Measurements from ENCODE around the gene FHL1.

Gene FHL1

GRCh38 chrX:136185401-136186022, 38.2 kb downstream of the FHL1 start:
- H3K27ac ChIP-seq (ENCODE audit: low read depth, low read length) = peak overlapping the region; percentile 92
- H2AFZ ChIP-seq (ENCODE audit: low read length, unreplicated experiment) = no peak overlapping the region
- peaks cover 29% of the 10 kb centered on the region for H3K4me1 ChIP-seq (ENCODE audit: control insufficient read depth, insufficient read depth, low read length, unreplicated experiment)
- H3K36me3 ChIP-seq (ENCODE audit: insufficient read depth, low read length) = no peaks in the 10 kb centered on the region
- peak overlapping the region; percentile 58; the same call in 1 of the 2 replicates for H3K4me3 ChIP-seq (ENCODE audit: low read depth, low read length)
- H3K79me2 ChIP-seq (ENCODE audit: control insufficient read depth, insufficient read depth, low read length, unreplicated experiment) = peaks cover 2% of the 10 kb centered on the region
- no peaks in the 10 kb centered on the region for H3K27me3 ChIP-seq (ENCODE audit: insufficient read depth, low read length)

- H3K36me3 ChIP-seq (ENCODE audit: insufficient read depth, low read length) = no peaks in the 10 kb centered on the region
- peaks cover 2% of the 10 kb centered on the region for H3K79me2 ChIP-seq (ENCODE audit: control insufficient read depth, insufficient read depth, low read length, unreplicated experiment)
- peaks cover 34% of the 10 kb centered on the region for H3K4me1 ChIP-seq (ENCODE audit: control insufficient read depth, insufficient read depth, low read length, unreplicated experiment)
- H3K27ac ChIP-seq (ENCODE audit: low read depth, low read length) = peak overlapping the region; percentile 92
- no peaks in the 10 kb centered on the region for H3K27me3 ChIP-seq (ENCODE audit: insufficient read depth, low read length)
- no peak overlapping the region for H2AFZ ChIP-seq (ENCODE audit: low read length, unreplicated experiment)
- no peak overlapping the region for H3K4me3 ChIP-seq (ENCODE audit: low read depth, low read length)
These were observed 38.7 kb downstream of the FHL1 start for GRCh38 chrX:136186023-136186413.

GRCh38 chrX:136189222-136189621, 41.9 kb downstream of the FHL1 start:
- H3K36me3 ChIP-seq (ENCODE audit: insufficient read depth, low read length) = no peaks in the 10 kb centered on the region
- no peak overlapping the region for H2AFZ ChIP-seq (ENCODE audit: low read length, unreplicated experiment)
- H3K27ac ChIP-seq (ENCODE audit: low read depth, low read length) = no peak overlapping the region
- no peak overlapping the region for H3K4me3 ChIP-seq (ENCODE audit: low read depth, low read length)
- H3K27me3 ChIP-seq (ENCODE audit: insufficient read depth, low read length) = no peaks in the 10 kb centered on the region
- H3K4me1 ChIP-seq (ENCODE audit: control insufficient read depth, insufficient read depth, low read length, unreplicated experiment) = peaks cover 53% of the 10 kb centered on the region
- H3K79me2 ChIP-seq (ENCODE audit: control insufficient read depth, insufficient read depth, low read length, unreplicated experiment) = peaks cover 5% of the 10 kb centered on the region

- H3K79me2 ChIP-seq (ENCODE audit: control insufficient read depth, insufficient read depth, low read length, unreplicated experiment) = peaks cover 7% of the 10 kb centered on the region
- no peak overlapping the region for H2AFZ ChIP-seq (ENCODE audit: low read length, unreplicated experiment)
- no peaks in the 10 kb centered on the region for H3K36me3 ChIP-seq (ENCODE audit: insufficient read depth, low read length)
- peaks cover 47% of the 10 kb centered on the region for H3K4me1 ChIP-seq (ENCODE audit: control insufficient read depth, insufficient read depth, low read length, unreplicated experiment)
- H3K4me3 ChIP-seq (ENCODE audit: low read depth, low read length) = no peak overlapping the region
- H3K27me3 ChIP-seq (ENCODE audit: insufficient read depth, low read length) = no peaks in the 10 kb centered on the region
- peak overlapping the region; percentile 89; the same call in 1 of the 2 replicates for H3K27ac ChIP-seq (ENCODE audit: low read depth, low read length)
These were observed 42.8 kb downstream of the FHL1 start for GRCh38 chrX:136190038-136190713.

GRCh38 chrX:136191171-136191570, 43.8 kb downstream of the FHL1 start:
- no peaks in the 10 kb centered on the region for H3K27me3 ChIP-seq (ENCODE audit: insufficient read depth, low read length)
- H3K27ac ChIP-seq (ENCODE audit: low read depth, low read length) = peak overlapping the region; percentile 89
- no peak overlapping the region for H2AFZ ChIP-seq (ENCODE audit: low read length, unreplicated experiment)
- peak overlapping the region; percentile 40; the same call in 1 of the 2 replicates for H3K4me3 ChIP-seq (ENCODE audit: low read depth, low read length)
- H3K4me1 ChIP-seq (ENCODE audit: control insufficient read depth, insufficient read depth, low read length, unreplicated experiment) = peaks cover 39% of the 10 kb centered on the region
- H3K36me3 ChIP-seq (ENCODE audit: insufficient read depth, low read length) = no peaks in the 10 kb centered on the region
- H3K79me2 ChIP-seq (ENCODE audit: control insufficient read depth, insufficient read depth, low read length, unreplicated experiment) = peaks cover 7% of the 10 kb centered on the region

GRCh38 chrX:136192135-136192534, 44.8 kb downstream of the FHL1 start:
- peaks cover 7% of the 10 kb centered on the region for H3K79me2 ChIP-seq (ENCODE audit: control insufficient read depth, insufficient read depth, low read length, unreplicated experiment)
- H3K27me3 ChIP-seq (ENCODE audit: insufficient read depth, low read length) = no peaks in the 10 kb centered on the region
- peaks cover 37% of the 10 kb centered on the region for H3K4me1 ChIP-seq (ENCODE audit: control insufficient read depth, insufficient read depth, low read length, unreplicated experiment)
- H2AFZ ChIP-seq (ENCODE audit: low read length, unreplicated experiment) = no peak overlapping the region
- no peak overlapping the region for H3K4me3 ChIP-seq (ENCODE audit: low read depth, low read length)
- H3K27ac ChIP-seq (ENCODE audit: low read depth, low read length) = peak overlapping the region; percentile 89
- no peaks in the 10 kb centered on the region for H3K36me3 ChIP-seq (ENCODE audit: insufficient read depth, low read length)

- H3K4me3 ChIP-seq (ENCODE audit: low read depth, low read length) = no peak overlapping the region
- H3K27me3 ChIP-seq (ENCODE audit: insufficient read depth, low read length) = no peaks in the 10 kb centered on the region
- peaks cover 7% of the 10 kb centered on the region for H3K79me2 ChIP-seq (ENCODE audit: control insufficient read depth, insufficient read depth, low read length, unreplicated experiment)
- H3K4me1 ChIP-seq (ENCODE audit: control insufficient read depth, insufficient read depth, low read length, unreplicated experiment) = peaks cover 40% of the 10 kb centered on the region
- no peaks in the 10 kb centered on the region for H3K36me3 ChIP-seq (ENCODE audit: insufficient read depth, low read length)
- no peak overlapping the region for H2AFZ ChIP-seq (ENCODE audit: low read length, unreplicated experiment)
- H3K27ac ChIP-seq (ENCODE audit: low read depth, low read length) = peak overlapping the region; percentile 89
These were observed 45.6 kb downstream of the FHL1 start for GRCh38 chrX:136192839-136193414.

- Histone ChIP-seq H3K79me2 (ENCODE audit: control insufficient read depth, insufficient read depth, low read length, unreplicated experiment) (peaks cover 6% of the 10 kb centered on the region), H3K27me3 (ENCODE audit: insufficient read depth, low read length) (no peaks in the 10 kb centered on the region), H3K27ac (ENCODE audit: low read depth, low read length) (no peak overlapping the region), H2AFZ (ENCODE audit: low read length, unreplicated experiment) (no peak overlapping the region), H3K4me3 (ENCODE audit: low read depth, low read length) (peak overlapping the region; percentile 25; the same call in 1 of the 2 replicates), H3K36me3 (ENCODE audit: insufficient read depth, low read length) (no peaks in the 10 kb centered on the region), H3K4me1 (ENCODE audit: control insufficient read depth, insufficient read depth, low read length, unreplicated experiment) (peaks cover 48% of the 10 kb centered on the region)
These were observed 46.4 kb downstream of the FHL1 start for GRCh38 chrX:136193771-136194170.

- no peaks in the 10 kb centered on the region for H3K36me3 ChIP-seq (ENCODE audit: insufficient read depth, low read length)
- peaks cover 54% of the 10 kb centered on the region for H3K4me1 ChIP-seq (ENCODE audit: control insufficient read depth, insufficient read depth, low read length, unreplicated experiment)
- H3K79me2 ChIP-seq (ENCODE audit: control insufficient read depth, insufficient read depth, low read length, unreplicated experiment) = peaks cover 5% of the 10 kb centered on the region
- H2AFZ ChIP-seq (ENCODE audit: low read length, unreplicated experiment) = no peak overlapping the region
- H3K27me3 ChIP-seq (ENCODE audit: insufficient read depth, low read length) = no peaks in the 10 kb centered on the region
- H3K27ac ChIP-seq (ENCODE audit: low read depth, low read length) = no peak overlapping the region
- H3K4me3 ChIP-seq (ENCODE audit: low read depth, low read length) = no peak overlapping the region
These were observed 47.2 kb downstream of the FHL1 start for GRCh38 chrX:136194536-136194935.

- Histone ChIP-seq H3K27ac (ENCODE audit: low read depth, low read length) (no peak overlapping the region), H3K79me2 (ENCODE audit: control insufficient read depth, insufficient read depth, low read length, unreplicated experiment) (peaks cover 7% of the 10 kb centered on the region), H3K4me1 (ENCODE audit: control insufficient read depth, insufficient read depth, low read length, unreplicated experiment) (peaks cover 58% of the 10 kb centered on the region), H2AFZ (ENCODE audit: low read length, unreplicated experiment) (no peak overlapping the region), H3K36me3 (ENCODE audit: insufficient read depth, low read length) (no peaks in the 10 kb centered on the region), H3K27me3 (ENCODE audit: insufficient read depth, low read length) (no peaks in the 10 kb centered on the region), H3K4me3 (ENCODE audit: low read depth, low read length) (no peak overlapping the region)
These were observed 47.9 kb downstream of the FHL1 start for GRCh38 chrX:136195247-136195646.
